ENCODE data around the gene MLF1. TPM values are rescaled to one million over a fixed set of nuclear protein-coding genes. Genes with fewer than 3 reads are reported as not detected.

The MLF1 gene
- total RNA-seq, 1 experiment from 2014 or later: 53.0 TPM

DNA sequence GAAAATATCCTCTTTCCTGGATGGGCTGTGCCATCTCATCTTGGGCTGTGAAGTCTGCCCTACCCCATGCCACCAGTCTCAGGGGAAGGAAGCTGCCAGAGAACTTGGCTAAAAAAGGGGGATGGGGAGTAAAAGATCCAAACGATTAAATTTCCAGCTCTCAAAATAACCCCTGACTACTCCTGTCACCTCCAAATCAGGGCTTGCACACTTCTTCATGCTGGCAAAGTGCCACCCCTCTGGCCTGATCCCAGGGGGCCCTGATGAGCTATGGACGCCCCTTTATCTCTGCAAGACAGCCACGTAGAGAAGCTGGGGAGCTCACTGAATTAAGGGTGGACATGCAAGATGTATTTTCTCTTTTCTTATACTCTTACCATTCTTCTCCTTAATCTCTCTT is 1.2 kb upstream of the MLF1 start:
- no TSS peak for BruUV-seq (replicated peaks)
- H3K4me1 Mint-ChIP-seq (ENCODE audit: low read depth, unreplicated experiment): peaks cover 13% of the 10 kb centered on the region
- peaks cover 4% of the 10 kb centered on the region for H3K9me3 Mint-ChIP-seq (ENCODE audit: low read depth, unreplicated experiment)
- DNase-seq: no peak
- no peaks in the 10 kb centered on the region for H3K27me3 Mint-ChIP-seq (ENCODE audit: unreplicated experiment)
- no peak for TF ChIP-seq CTCF (IDR thresholded peaks at IDR 0.05; ENCODE audit: unreplicated experiment)
- CTCF ChIA-PET: interaction anchor here (0.5 to 2.7 kb wide), 8 partner anchors 9 to 1506 kb away, joined by 3 to 8 read pairs (median 4); no protein-coding TSS in a partner anchor
- H3K27ac Mint-ChIP-seq (ENCODE audit: unreplicated experiment): peak overlapping the region; percentile 93
- H3K4me3 Mint-ChIP-seq (ENCODE audit: low read depth, unreplicated experiment): no peak overlapping the region
- H3K36me3 Mint-ChIP-seq (ENCODE audit: insufficient read depth, unreplicated experiment): peaks cover 26% of the 10 kb centered on the region
- intact Hi-C loops (cut with micrococcal nuclease; ENCODE audit: unreplicated experiment): no loop called here

DNA sequence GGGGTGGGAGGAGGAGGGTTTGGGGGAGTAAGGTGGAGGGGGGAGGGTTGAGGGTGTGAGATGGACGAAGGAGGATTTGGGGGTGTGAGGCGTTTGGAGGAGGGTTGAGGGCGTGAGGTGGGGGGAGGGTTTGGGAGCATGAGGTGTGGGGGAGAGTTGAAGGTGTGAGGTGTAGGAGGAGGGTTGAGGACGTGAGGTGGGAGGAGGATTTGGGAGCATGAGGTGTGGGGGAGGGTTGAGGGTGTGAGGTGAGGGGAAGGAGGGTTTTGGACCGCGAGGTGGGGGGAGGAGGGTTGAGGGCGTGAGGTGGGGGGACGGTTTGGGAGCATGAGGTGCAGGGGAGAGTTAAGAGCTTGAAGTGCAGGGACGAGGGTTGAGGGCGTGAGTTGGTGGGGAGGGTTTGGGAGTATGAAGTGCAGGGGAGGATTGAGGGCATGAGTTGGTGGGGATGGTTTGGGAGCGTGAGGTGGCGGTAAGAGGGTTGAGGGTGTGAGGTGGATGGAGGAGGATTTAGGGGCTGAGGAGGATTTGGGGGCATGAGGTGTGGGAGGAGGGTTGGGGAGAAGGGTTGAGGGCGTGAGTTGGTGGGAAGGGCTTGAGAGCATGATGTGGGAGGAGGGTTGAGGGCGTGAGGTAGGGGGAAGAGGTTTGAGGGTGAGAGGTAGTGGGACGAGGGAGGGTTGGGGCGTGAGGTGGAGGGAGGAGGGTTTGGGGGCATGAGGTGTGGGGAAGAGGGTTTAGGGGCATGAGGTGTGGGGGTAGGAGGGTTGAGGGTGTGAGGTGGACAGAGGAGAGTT is 1.2 kb downstream of the MLF1 start:
- H3K27me3 Mint-ChIP-seq (ENCODE audit: unreplicated experiment): no peaks in the 10 kb centered on the region
- H3K4me3 Mint-ChIP-seq (ENCODE audit: low read depth, unreplicated experiment): peak overlapping the region; percentile 83
- intact Hi-C loops (cut with micrococcal nuclease; ENCODE audit: unreplicated experiment): no loop called here
- no peak for DNase-seq
- H3K9me3 Mint-ChIP-seq (ENCODE audit: low read depth, unreplicated experiment): no peaks in the 10 kb centered on the region
- H3K36me3 Mint-ChIP-seq (ENCODE audit: insufficient read depth, unreplicated experiment): peaks cover 26% of the 10 kb centered on the region
- H3K27ac Mint-ChIP-seq (ENCODE audit: unreplicated experiment): peak overlapping the region; percentile 93
- CTCF ChIA-PET: interaction anchor here (2.1 kb wide), 1 partner anchor 72 kb away, joined by 12 read pairs; the partner anchor contains the start of gene GFM1
- no TSS peak for BruUV-seq (replicated peaks)
- no peak for TF ChIP-seq CTCF (IDR thresholded peaks at IDR 0.05; ENCODE audit: unreplicated experiment)
- peaks cover 13% of the 10 kb centered on the region for H3K4me1 Mint-ChIP-seq (ENCODE audit: low read depth, unreplicated experiment)

DNA sequence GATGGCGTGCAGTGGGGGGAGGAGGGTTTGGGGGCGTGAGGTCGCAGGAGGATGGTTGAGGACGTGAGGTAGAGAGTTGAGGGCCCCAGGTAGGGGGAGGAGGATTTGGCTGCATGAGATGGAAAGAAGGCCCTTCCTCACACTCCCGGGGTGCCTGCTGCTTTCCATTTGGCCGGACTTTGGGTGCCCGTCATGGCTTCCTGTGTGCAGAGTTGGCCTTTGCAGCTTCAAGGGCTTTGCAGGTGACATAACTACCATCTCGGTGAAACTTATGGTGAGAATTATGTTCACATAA is 1.7 kb downstream of the MLF1 start:
- peak overlapping the region; percentile 83 for H3K4me3 Mint-ChIP-seq (ENCODE audit: low read depth, unreplicated experiment)
- CTCF ChIA-PET: no interaction called here
- BruUV-seq (replicated peaks): no TSS peak

GRCh38 chr3:158573714-158574113 is 2.7 kb downstream of the MLF1 start:
- H3K27ac Mint-ChIP-seq (ENCODE audit: unreplicated experiment): no peak overlapping the region
- no peaks in the 10 kb centered on the region for H3K27me3 Mint-ChIP-seq (ENCODE audit: unreplicated experiment)
- no peak for DNase-seq
- intact Hi-C loops (cut with micrococcal nuclease; ENCODE audit: unreplicated experiment): no loop called here
- BruUV-seq (replicated peaks): no TSS peak
- H3K4me1 Mint-ChIP-seq (ENCODE audit: low read depth, unreplicated experiment): peaks cover 8% of the 10 kb centered on the region
- no peak overlapping the region for H3K4me3 Mint-ChIP-seq (ENCODE audit: low read depth, unreplicated experiment)
- H3K9me3 Mint-ChIP-seq (ENCODE audit: low read depth, unreplicated experiment): no peaks in the 10 kb centered on the region
- CTCF ChIA-PET: interaction anchor here (0.9 kb wide), 1 partner anchor 14 kb away, joined by 3 read pairs; no protein-coding TSS in a partner anchor
- H3K36me3 Mint-ChIP-seq (ENCODE audit: insufficient read depth, unreplicated experiment): peaks cover 26% of the 10 kb centered on the region
- no peak for TF ChIP-seq CTCF (IDR thresholded peaks at IDR 0.05; ENCODE audit: unreplicated experiment)

More for the DNA sequence above, 1.7 kb downstream of the MLF1 start:
- Mint-ChIP-seq H3K36me3 (ENCODE audit: insufficient read depth, unreplicated experiment) (peaks cover 26% of the 10 kb centered on the region), H3K27me3 (ENCODE audit: unreplicated experiment) (no peaks in the 10 kb centered on the region), H3K27ac (ENCODE audit: unreplicated experiment) (peak overlapping the region; percentile 93), H3K9me3 (ENCODE audit: low read depth, unreplicated experiment) (no peaks in the 10 kb centered on the region), H3K4me1 (ENCODE audit: low read depth, unreplicated experiment) (peaks cover 13% of the 10 kb centered on the region)
- DNase-seq: no peak
- intact Hi-C loops (cut with micrococcal nuclease; ENCODE audit: unreplicated experiment): no loop called here
- TF ChIP-seq CTCF (IDR thresholded peaks at IDR 0.05; ENCODE audit: unreplicated experiment): no peak
